ENCODE results near the gene NAPA. TPM values are rescaled to one million over a fixed set of nuclear protein-coding genes. Genes with fewer than 3 reads are reported as not detected.

The NAPA gene
- total RNA-seq, 1 experiment from 2014 or later = 80.4 TPM

DNA sequence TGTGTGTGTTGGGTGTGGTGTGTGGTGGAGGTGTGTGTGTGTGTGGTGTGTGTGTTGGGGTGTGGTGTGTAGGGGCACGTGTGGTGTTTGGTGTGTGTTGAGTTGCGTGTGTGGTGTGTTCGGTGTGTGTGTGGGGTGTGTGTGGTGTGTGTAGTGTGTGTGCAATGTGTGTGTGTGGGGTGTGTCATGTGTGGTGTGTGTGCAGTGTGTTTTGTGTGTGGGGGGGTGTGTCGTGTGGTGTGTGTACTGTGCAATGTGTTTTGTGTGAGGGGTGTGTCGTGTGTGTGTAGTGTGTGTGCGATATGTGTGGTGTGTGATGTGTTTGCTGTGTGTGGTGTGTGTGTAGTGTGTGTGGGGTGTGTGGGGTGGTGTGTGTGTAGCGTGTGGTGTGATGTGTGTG is 24.8 kb downstream of the NAPA start:
- DNase-seq = no peak
- Histone ChIP-seq H3K9me2 (ENCODE audit: insufficient read depth) (no peaks in the 10 kb centered on the region), H3K4me2 (no peak overlapping the region), H3F3A (ENCODE audit: insufficient read depth, low read depth) (peaks cover 12% of the 10 kb centered on the region; the same call in 1 of the 2 replicates), H3K27ac (no peak overlapping the region), H3K27me3 (ENCODE audit: insufficient read depth, low read depth) (no peaks in the 10 kb centered on the region), H2AFZ (no peak overlapping the region), H3K4me3 (no peak overlapping the region), H3K9me3 (ENCODE audit: insufficient read depth, low read depth) (no peaks in the 10 kb centered on the region), H4K20me1 (ENCODE audit: insufficient read depth) (no peaks in the 10 kb centered on the region), H3K36me3 (ENCODE audit: low read depth) (no peaks in the 10 kb centered on the region), H3K79me2 (ENCODE audit: low read depth) (peaks cover 4% of the 10 kb centered on the region), H3K4me1 (replicated peaks; ENCODE audit: insufficient read depth) (0 out of 2 replicates have a peak, but pooled peaks cover 4% of the 10 kb centered on the region)
- no TSS peak for BruUV-seq (replicated peaks)
- CTCF ChIA-PET = no interaction called here
- no peak for TF ChIP-seq EZH2 (IDR thresholded peaks at IDR 0.05; ENCODE audit: low read depth)
- TF ChIP-seq, protein P1, sequence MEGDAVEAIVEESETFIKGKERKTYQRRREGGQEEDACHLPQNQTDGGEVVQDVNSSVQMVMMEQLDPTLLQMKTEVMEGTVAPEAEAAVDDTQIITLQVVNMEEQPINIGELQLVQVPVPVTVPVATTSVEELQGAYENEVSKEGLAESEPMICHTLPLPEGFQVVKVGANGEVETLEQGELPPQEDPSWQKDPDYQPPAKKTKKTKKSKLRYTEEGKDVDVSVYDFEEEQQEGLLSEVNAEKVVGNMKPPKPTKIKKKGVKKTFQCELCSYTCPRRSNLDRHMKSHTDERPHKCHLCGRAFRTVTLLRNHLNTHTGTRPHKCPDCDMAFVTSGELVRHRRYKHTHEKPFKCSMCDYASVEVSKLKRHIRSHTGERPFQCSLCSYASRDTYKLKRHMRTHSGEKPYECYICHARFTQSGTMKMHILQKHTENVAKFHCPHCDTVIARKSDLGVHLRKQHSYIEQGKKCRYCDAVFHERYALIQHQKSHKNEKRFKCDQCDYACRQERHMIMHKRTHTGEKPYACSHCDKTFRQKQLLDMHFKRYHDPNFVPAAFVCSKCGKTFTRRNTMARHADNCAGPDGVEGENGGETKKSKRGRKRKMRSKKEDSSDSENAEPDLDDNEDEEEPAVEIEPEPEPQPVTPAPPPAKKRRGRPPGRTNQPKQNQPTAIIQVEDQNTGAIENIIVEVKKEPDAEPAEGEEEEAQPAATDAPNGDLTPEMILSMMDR (conservative IDR thresholded peaks at IDR 0.05) = no peak
- intact Hi-C loops (cut with micrococcal nuclease; ENCODE audit: unreplicated experiment) = no loop called here
- POLR2A ChIA-PET (ENCODE audit: unreplicated experiment) = no interaction called here

- no peak for DNase-seq
- no peaks in the 10 kb centered on the region for H3K27me3 ChIP-seq (ENCODE audit: insufficient read depth, low read depth)
- no peak overlapping the region for H2AFZ ChIP-seq
- H3K4me2 ChIP-seq = no peak overlapping the region
- TF ChIP-seq, protein P1 (conservative IDR thresholded peaks at IDR 0.05) = no peak
- TF ChIP-seq EZH2 (IDR thresholded peaks at IDR 0.05; ENCODE audit: low read depth) = no peak
- intact Hi-C loops (cut with micrococcal nuclease; ENCODE audit: unreplicated experiment) = no loop called here
- H4K20me1 ChIP-seq (ENCODE audit: insufficient read depth) = no peaks in the 10 kb centered on the region
- CTCF ChIA-PET = no interaction called here
- no peaks in the 10 kb centered on the region for H3K9me3 ChIP-seq (ENCODE audit: insufficient read depth, low read depth)
- 0 out of 2 replicates have a peak, but pooled peaks cover 6% of the 10 kb centered on the region for H3K4me1 ChIP-seq (replicated peaks; ENCODE audit: insufficient read depth)
- BruUV-seq (replicated peaks) = no TSS peak
- H3K27ac ChIP-seq = no peak overlapping the region
- H3F3A ChIP-seq (ENCODE audit: insufficient read depth, low read depth) = peaks cover 12% of the 10 kb centered on the region; the same call in 1 of the 2 replicates
- no peaks in the 10 kb centered on the region for H3K9me2 ChIP-seq (ENCODE audit: insufficient read depth)
- peaks cover 7% of the 10 kb centered on the region for H3K79me2 ChIP-seq (ENCODE audit: low read depth)
- no peaks in the 10 kb centered on the region for H3K36me3 ChIP-seq (ENCODE audit: low read depth)
- POLR2A ChIA-PET (ENCODE audit: unreplicated experiment) = no interaction called here
- H3K4me3 ChIP-seq = no peak overlapping the region
Observed at GRCh38 chr19:47489072-47489914, 25.6 kb downstream of the NAPA start.

DNA sequence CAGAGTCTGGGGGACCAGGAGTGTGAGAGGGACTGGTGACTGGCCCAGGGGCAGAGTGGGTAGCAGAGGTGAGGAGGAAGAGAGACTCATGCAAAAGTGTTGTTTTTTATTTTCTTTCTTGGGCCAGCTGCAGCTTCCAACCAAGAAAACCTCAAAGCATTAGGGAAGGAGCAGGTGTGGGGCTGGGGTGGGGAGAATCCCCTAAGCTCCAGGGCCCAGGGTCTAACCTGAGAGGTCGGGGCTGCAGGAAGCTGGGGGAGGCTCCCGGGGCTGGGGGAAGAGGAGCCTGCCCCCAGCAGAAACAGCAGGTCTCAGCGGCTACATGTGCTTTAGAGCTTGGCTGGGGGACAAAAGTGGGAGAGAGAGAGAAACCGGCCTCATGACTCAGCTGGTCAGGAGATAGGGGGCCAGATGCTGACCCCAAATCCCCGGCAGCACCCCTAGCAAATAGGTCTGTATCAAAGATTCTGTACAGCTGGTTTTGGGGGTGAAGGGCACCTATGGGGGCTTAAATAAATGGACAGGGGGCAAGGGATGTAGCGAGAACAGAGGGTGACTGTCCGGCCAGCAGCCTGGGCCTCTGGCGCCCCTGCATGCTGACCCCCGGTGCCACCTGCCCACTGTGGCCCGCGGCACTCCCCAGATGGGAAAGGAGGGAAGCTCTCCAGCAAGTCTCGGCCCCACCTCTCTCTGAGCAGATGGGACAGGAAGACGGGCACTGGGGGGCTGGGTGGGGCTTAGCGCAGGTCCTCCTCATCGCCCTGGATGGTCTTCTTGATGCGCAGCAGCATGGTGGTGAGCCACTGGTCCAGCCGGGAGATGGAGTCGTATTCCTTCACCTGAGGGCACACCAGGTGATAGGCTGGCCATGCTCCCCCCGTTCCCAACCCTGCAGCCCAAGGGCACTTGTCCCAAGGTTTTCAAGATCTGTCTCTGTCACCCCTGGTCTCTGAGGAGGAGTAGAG is 27.0 kb downstream of the NAPA start:
- ChIA-PET POLR2A (ENCODE audit: unreplicated experiment) (no interaction called here), CTCF (interaction anchor here (0.7 kb wide), 1 partner anchor 258 kb away, joined by 3 read pairs; no protein-coding TSS in a partner anchor)
- Histone ChIP-seq H3K9me2 (ENCODE audit: insufficient read depth) (no peaks in the 10 kb centered on the region), H3K4me1 (replicated peaks; ENCODE audit: insufficient read depth) (peaks cover 10% of the 10 kb centered on the region; the same call in 1 of the 2 replicates), H4K20me1 (ENCODE audit: insufficient read depth) (no peaks in the 10 kb centered on the region), H2AFZ (no peak overlapping the region), H3K27me3 (ENCODE audit: insufficient read depth, low read depth) (no peaks in the 10 kb centered on the region), H3K36me3 (ENCODE audit: low read depth) (no peaks in the 10 kb centered on the region), H3F3A (ENCODE audit: insufficient read depth, low read depth) (peaks cover 12% of the 10 kb centered on the region; the same call in 1 of the 2 replicates), H3K4me3 (no peak overlapping the region), H3K79me2 (ENCODE audit: low read depth) (peaks cover 7% of the 10 kb centered on the region), H3K27ac (no peak overlapping the region), H3K4me2 (no peak overlapping the region), H3K9me3 (ENCODE audit: insufficient read depth, low read depth) (no peaks in the 10 kb centered on the region)
- no peak for DNase-seq
- intact Hi-C loops (cut with micrococcal nuclease; ENCODE audit: unreplicated experiment) = no loop called here
- TF ChIP-seq, protein P1 (conservative IDR thresholded peaks at IDR 0.05) = no peak
- no peak for TF ChIP-seq EZH2 (IDR thresholded peaks at IDR 0.05; ENCODE audit: low read depth)
- no TSS peak for BruUV-seq (replicated peaks)

All from PC-9 (cell line).